WTC11 (cell line): ENCODE results near the gene DOC2A. TPM values are rescaled to one million over a fixed set of nuclear protein-coding genes. Genes with fewer than 3 reads are reported as not detected.
A peak's percentile ranks its signal among the peaks of the same experiment; 100 is the strongest.

Source experiments
- ATAC-seq: fragments of 200-7000 bp; cut with Tn5 transposase; 2 replicates; pipeline ENCODE4 v1.10.0; 2021; ENCODE audit warnings: mild to moderate bottlenecking, moderate library complexity
- CTCF ChIA-PET: fragments of 300-600 bp; sonication (Branson Sonifier 250); formaldehyde crosslinking; loops from one replicate; lab custom pipeline; 2021; ENCODE audit warnings: antibody characterized with exemption; lab: Charles Lee
- POLR2A ChIA-PET: fragments of 350-600 bp; sonication (Branson Sonifier 250); formaldehyde crosslinking; loops from one replicate; lab custom pipeline; 2021; ENCODE audit warnings: antibody characterized with exemption; lab: Charles Lee
- DNase-seq: peaks from one replicate; pipeline ENCODE4 v3.0.0; 2021; ENCODE audit warnings: low spot score
- H3K27ac Mint-ChIP-seq: 2 replicates; pipeline ENCODE4 v1.8.0; 2021; ENCODE audit warnings: mixed read lengths
- H3K27me3 Mint-ChIP-seq: 2 replicates; pipeline ENCODE4 v1.8.0; 2021; ENCODE audit warnings: low read depth, mild to moderate bottlenecking, moderate library complexity, mixed read lengths
- H3K36me3 Mint-ChIP-seq: 2 replicates; pipeline ENCODE4 v1.8.0; 2021; ENCODE audit warnings: mixed read lengths
- H3K4me1 Mint-ChIP-seq: 2 replicates; pipeline ENCODE4 v1.8.0; 2022; ENCODE audit warnings: mixed read lengths
- H3K4me3 Mint-ChIP-seq: 2 replicates; pipeline ENCODE4 v1.8.0; 2021; ENCODE audit warnings: mild to moderate bottlenecking, moderate library complexity, mixed read lengths
- H3K9me3 Mint-ChIP-seq: 2 replicates; pipeline ENCODE4 v1.8.0; 2021; ENCODE audit warnings: mixed read lengths
- AFF4 ChIP-seq: sonication (generic); formaldehyde crosslinking; IDR thresholded peaks from 2 replicates; pipeline ENCODE4 v1.8.1; 2023; ENCODE audit warnings: mild to moderate bottlenecking, missing genetic modification reagents, borderline replicate concordance
- ATF6 ChIP-seq: sonication (generic); formaldehyde crosslinking; IDR thresholded peaks from 2 replicates; pipeline ENCODE4 v1.8.1; 2023; ENCODE audit warnings: mild to moderate bottlenecking, missing genetic modification reagents
- CTCF ChIP-seq: fragments of 200-600 bp; IDR thresholded peaks from 2 replicates; pipeline ENCODE4 v1.8.0; 2022; ENCODE audit warnings: antibody characterized with exemption
- E2F5 ChIP-seq: sonication (generic); formaldehyde crosslinking; IDR thresholded peaks from 2 replicates; pipeline ENCODE4 v1.8.1; 2022; ENCODE audit warnings: mild to moderate bottlenecking, moderate library complexity, missing genetic modification reagents
- ELF4 ChIP-seq: sonication (generic); formaldehyde crosslinking; IDR thresholded peaks from 2 replicates; pipeline ENCODE4 v1.8.1; 2022; ENCODE audit warnings: low read depth, mild to moderate bottlenecking, moderate library complexity, missing genetic modification reagents
- EMX1 ChIP-seq: fragments of 250-450 bp; sonication (Bioruptor Pico); IDR thresholded peaks from 2 replicates; pipeline ENCODE4 v1.8.0; 2021; ENCODE audit warnings: mild to moderate bottlenecking
- ERG ChIP-seq: fragments of 250-450 bp; sonication (Bioruptor Pico); IDR thresholded peaks from 2 replicates; pipeline ENCODE4 v1.8.0; 2021; ENCODE audit warnings: mild to moderate bottlenecking
- ETV6 ChIP-seq: sonication (generic); formaldehyde crosslinking; IDR thresholded peaks from 2 replicates; pipeline ENCODE4 v1.8.1; 2022; ENCODE audit warnings: mild to moderate bottlenecking, missing genetic modification reagents
- IRF1 ChIP-seq: sonication (generic); formaldehyde crosslinking; IDR thresholded peaks from 2 replicates; pipeline ENCODE4 v1.8.0; 2023; ENCODE audit warnings: missing genetic modification reagents
- MAX ChIP-seq: sonication (generic); formaldehyde crosslinking; IDR thresholded peaks from 2 replicates; pipeline ENCODE4 v1.8.0; 2022; ENCODE audit warnings: mild to moderate bottlenecking, missing genetic modification reagents
- NR3C1 ChIP-seq: sonication (generic); formaldehyde crosslinking; conservative IDR thresholded peaks from 2 replicates; pipeline ENCODE4 v1.8.1; 2023; ENCODE audit warnings: low read depth, mild to moderate bottlenecking, missing genetic modification reagents
- SMAD3 ChIP-seq: sonication (generic); formaldehyde crosslinking; IDR thresholded peaks from 2 replicates; pipeline ENCODE4 v1.8.0; 2022; ENCODE audit warnings: missing genetic modification reagents, mild to moderate bottlenecking, borderline replicate concordance
- TCF7 ChIP-seq: sonication (generic); formaldehyde crosslinking; IDR thresholded peaks from 2 replicates; pipeline ENCODE4 v1.8.0; 2022; ENCODE audit warnings: mild to moderate bottlenecking, low read depth, missing genetic modification reagents, moderate library complexity
- ZNF138 ChIP-seq: sonication (generic); formaldehyde crosslinking; conservative IDR thresholded peaks from 2 replicates; pipeline ENCODE4 v1.8.1; 2022; ENCODE audit warnings: mild to moderate bottlenecking, moderate library complexity, missing genetic modification reagents
- ZNF512 ChIP-seq: sonication (generic); formaldehyde crosslinking; IDR thresholded peaks from 2 replicates; pipeline ENCODE4 v1.8.1; 2022; ENCODE audit warnings: missing genetic modification reagents, borderline replicate concordance
- total RNA-seq: library from RNA; stranded (reverse); gene quantifications from 3 replicates; pipeline ENCODE4 v1.2.3, GENCODE V29; 2021

Gene DOC2A
- total RNA-seq, 1 experiment from 2014 or later, result 10.8 TPM

- TF ChIP-seq CTCF (no peak), IRF1 (CRISPR knock-in tag) (no peak), ZNF512 (CRISPR knock-in tag) (no peak)
Measured at GRCh38 chr16:29968205-29968604, 42.6 kb downstream of the DOC2A start (continued).

GRCh38 chr16:29963021-29963743 is 47.6 kb downstream of the DOC2A start:
- no peak overlapping the region; the same call in 1 of the 2 replicates for H3K27ac Mint-ChIP-seq
- POLR2A ChIA-PET, result interaction anchor here (2.5 kb wide), 1 partner anchor 10 kb away, joined by 17 read pairs; no protein-coding TSS in a partner anchor
- TF ChIP-seq ETV6 (CRISPR knock-in tag), result no peak
- TF ChIP-seq AFF4 (CRISPR knock-in tag), result no peak
- no peak for TF ChIP-seq MAX (CRISPR knock-in tag)
- no peak for TF ChIP-seq ELF4
- TF ChIP-seq SMAD3 (CRISPR knock-in tag), result no peak
- TF ChIP-seq ERG (CRISPR knock-in tag), result no peak
- TF ChIP-seq, all 79 proteins: peak for 0
- no peak for ATAC-seq
- CTCF ChIA-PET, result interaction anchor here (0.7 to 2.7 kb wide), 4 partner anchors 9 to 128 kb away, joined by 3 to 25 read pairs (median 12); partner anchors contain the start of genes TAOK2 and TBX6
- peak overlapping the region; percentile 86 for H3K4me3 Mint-ChIP-seq
- peaks cover 6% of the 10 kb centered on the region for H3K36me3 Mint-ChIP-seq
- DNase-seq, result no peak
- peaks cover 13% of the 10 kb centered on the region for H3K4me1 Mint-ChIP-seq
- H3K9me3 Mint-ChIP-seq, result no peaks in the 10 kb centered on the region
- H3K27me3 Mint-ChIP-seq, result peaks cover 6% of the 10 kb centered on the region

- no peak for DNase-seq
- no peak for ATAC-seq
- ChIA-PET CTCF (interaction anchor here (0.7 to 2.7 kb wide), 15 partner anchors 10 to 271 kb away, joined by 3 to 25 read pairs (median 6); partner anchors contain the start of genes ALDOA, ASPHD1, KCTD13 and SEZ6L2), POLR2A (interaction anchor here (0.7 to 2.5 kb wide), 6 partner anchors 10 to 382 kb away, joined by 3 to 17 read pairs (median 5); partner anchors contain the start of genes KCTD13 and SEZ6L2)
- H3K27me3 Mint-ChIP-seq, result peaks cover 12% of the 10 kb centered on the region
- H3K4me3 Mint-ChIP-seq, result peak overlapping the region; percentile 86
- H3K9me3 Mint-ChIP-seq, result no peaks in the 10 kb centered on the region
- peak overlapping the region; percentile 57; the same call in 1 of the 2 replicates for H3K27ac Mint-ChIP-seq
- H3K4me1 Mint-ChIP-seq, result peaks cover 13% of the 10 kb centered on the region
- peaks cover 3% of the 10 kb centered on the region for H3K36me3 Mint-ChIP-seq
- TF ChIP-seq ATF6 (no peak), EMX1 (CRISPR knock-in tag) (no peak), ERG (CRISPR knock-in tag) (no peak), ZNF138 (CRISPR knock-in tag) (no peak), TCF7 (CRISPR knock-in tag) (no peak), NR3C1 (no peak), E2F5 (no peak)
Measured at GRCh38 chr16:29962344-29962994, 48.4 kb downstream of the DOC2A start.
